ENCODE data around the gene CEP162.

CEP162 gene

GRCh38 chr6:84227434-84228197 is at the start of gene CEP162:
Gene CEP162 (minus strand): TSS chr6:84227643. CDS start chr6:84226393, 1,250 bp downstream.
- TF ChIP-seq ZFP3 (CRISPR knock-in tag; IDR thresholded peaks at IDR 0.05): 0 out of 2 replicates have a peak, but pooled peaks have one; percentile 20
- TF ChIP-seq ZC3H10 (CRISPR knock-in tag; IDR thresholded peaks at IDR 0.05): no peak
- TF ChIP-seq ZNF8 (CRISPR knock-in tag; IDR thresholded peaks at IDR 0.05): no peak
- TF ChIP-seq TSHZ2 (CRISPR knock-in tag; IDR thresholded peaks at IDR 0.05): peak; percentile 75; the same call in 1 of the 2 replicates
- peak; percentile 98 for ATAC-seq

GRCh38 chr6:84274856-84275255 is 47.4 kb upstream of the CEP162 start:
- TF ChIP-seq CREB5 (CRISPR knock-in tag; IDR thresholded peaks at IDR 0.05; ENCODE audit: low read depth) (no peak), ZFP30 (CRISPR knock-in tag; IDR thresholded peaks at IDR 0.05) (no peak), TOX (CRISPR knock-in tag; IDR thresholded peaks at IDR 0.05; ENCODE audit: borderline replicate concordance) (no peak), ZNF565 (CRISPR knock-in tag; conservative IDR thresholded peaks at IDR 0.05; ENCODE audit: low read depth) (no peak), POU6F1 (CRISPR knock-in tag; IDR thresholded peaks at IDR 0.05; ENCODE audit: borderline replicate concordance, low read depth) (no peak), ISL1 (CRISPR knock-in tag; IDR thresholded peaks at IDR 0.05) (no peak), ZNF8 (CRISPR knock-in tag; IDR thresholded peaks at IDR 0.05) (no peak), BACH2 (CRISPR knock-in tag; IDR thresholded peaks at IDR 0.05; ENCODE audit: borderline replicate concordance) (no peak), ARNTL (CRISPR knock-in tag; IDR thresholded peaks at IDR 0.05; ENCODE audit: borderline replicate concordance, low read depth) (no peak), TSHZ2 (CRISPR knock-in tag; IDR thresholded peaks at IDR 0.05) (no peak), RARB (CRISPR knock-in tag; IDR thresholded peaks at IDR 0.05) (no peak), SNAI2 (CRISPR knock-in tag; IDR thresholded peaks at IDR 0.05) (no peak), GLIS3 (CRISPR knock-in tag; IDR thresholded peaks at IDR 0.05) (no peak), ZC3H10 (CRISPR knock-in tag; IDR thresholded peaks at IDR 0.05) (no peak), OSR1 (CRISPR knock-in tag; IDR thresholded peaks at IDR 0.05) (no peak), CSDC2 (CRISPR knock-in tag; IDR thresholded peaks at IDR 0.05) (no peak), PATZ1 (CRISPR knock-in tag; IDR thresholded peaks at IDR 0.05; ENCODE audit: borderline replicate concordance) (no peak)
- ATAC-seq: no peak

All from SK-N-SH treated with all-trans-retinoic acid at 6 μM for 48 hours (cell line).